ENCODE measurements around the gene CEND1. TPM values are rescaled to one million over a fixed set of nuclear protein-coding genes. Genes with fewer than 3 reads are reported as not detected.

Gene CEND1
- total RNA-seq, 1 experiment from 2014 or later: not detected

DNA sequence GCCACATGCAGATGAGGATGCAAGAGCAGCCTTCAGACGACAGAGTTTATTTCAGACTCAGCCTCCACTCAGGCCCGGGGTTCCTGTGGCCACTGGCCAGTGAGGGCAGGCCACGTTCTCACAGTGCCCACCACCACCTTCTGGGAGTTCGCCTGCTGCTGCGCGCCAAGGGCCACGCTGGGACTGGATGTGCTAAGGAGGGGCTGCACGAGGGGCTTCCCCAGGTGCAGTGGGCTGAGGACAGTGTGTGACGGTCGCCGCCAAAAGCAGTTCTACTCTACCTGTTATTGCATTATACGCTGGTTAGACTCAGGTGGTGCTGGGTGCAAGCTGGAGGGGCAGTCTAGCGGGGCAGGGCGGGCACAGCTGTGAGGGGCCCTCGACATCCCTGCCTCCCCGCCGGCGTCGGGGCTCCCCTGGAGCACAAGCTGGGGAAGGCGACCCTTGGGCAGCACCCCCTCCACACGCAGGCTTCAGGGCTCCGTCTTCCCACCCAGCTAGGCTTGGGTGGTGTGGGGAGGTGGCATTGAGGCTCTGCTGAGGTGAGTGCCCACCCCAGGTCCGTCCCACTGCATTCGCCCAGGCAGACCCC is 2.7 kb downstream of the CEND1 start:
- Histone ChIP-seq H3K9me3 (ENCODE audit: insufficient read depth, low read depth) (no peaks in the 10 kb centered on the region), H3K4me1 (replicated peaks; ENCODE audit: insufficient read depth) (no peaks in the 10 kb centered on the region), H4K20me1 (ENCODE audit: insufficient read depth) (no peaks in the 10 kb centered on the region), H3F3A (ENCODE audit: insufficient read depth, low read depth) (peaks cover 5% of the 10 kb centered on the region; the same call in 1 of the 2 replicates), H3K79me2 (ENCODE audit: low read depth) (no peaks in the 10 kb centered on the region), H3K27ac (no peak overlapping the region), H2AFZ (no peak overlapping the region), H3K9me2 (ENCODE audit: insufficient read depth) (no peaks in the 10 kb centered on the region), H3K36me3 (ENCODE audit: low read depth) (no peaks in the 10 kb centered on the region), H3K27me3 (ENCODE audit: insufficient read depth, low read depth) (no peaks in the 10 kb centered on the region), H3K4me3 (no peak overlapping the region), H3K4me2 (no peak overlapping the region)
- intact Hi-C loops (cut with micrococcal nuclease; ENCODE audit: unreplicated experiment): no loop called here
- TF ChIP-seq EZH2 (IDR thresholded peaks at IDR 0.05; ENCODE audit: low read depth): no peak
- TF ChIP-seq, protein P1, sequence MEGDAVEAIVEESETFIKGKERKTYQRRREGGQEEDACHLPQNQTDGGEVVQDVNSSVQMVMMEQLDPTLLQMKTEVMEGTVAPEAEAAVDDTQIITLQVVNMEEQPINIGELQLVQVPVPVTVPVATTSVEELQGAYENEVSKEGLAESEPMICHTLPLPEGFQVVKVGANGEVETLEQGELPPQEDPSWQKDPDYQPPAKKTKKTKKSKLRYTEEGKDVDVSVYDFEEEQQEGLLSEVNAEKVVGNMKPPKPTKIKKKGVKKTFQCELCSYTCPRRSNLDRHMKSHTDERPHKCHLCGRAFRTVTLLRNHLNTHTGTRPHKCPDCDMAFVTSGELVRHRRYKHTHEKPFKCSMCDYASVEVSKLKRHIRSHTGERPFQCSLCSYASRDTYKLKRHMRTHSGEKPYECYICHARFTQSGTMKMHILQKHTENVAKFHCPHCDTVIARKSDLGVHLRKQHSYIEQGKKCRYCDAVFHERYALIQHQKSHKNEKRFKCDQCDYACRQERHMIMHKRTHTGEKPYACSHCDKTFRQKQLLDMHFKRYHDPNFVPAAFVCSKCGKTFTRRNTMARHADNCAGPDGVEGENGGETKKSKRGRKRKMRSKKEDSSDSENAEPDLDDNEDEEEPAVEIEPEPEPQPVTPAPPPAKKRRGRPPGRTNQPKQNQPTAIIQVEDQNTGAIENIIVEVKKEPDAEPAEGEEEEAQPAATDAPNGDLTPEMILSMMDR (conservative IDR thresholded peaks at IDR 0.05): no peak
- BruUV-seq (replicated peaks): no TSS peak
- no peak for DNase-seq
- ChIA-PET POLR2A (ENCODE audit: unreplicated experiment) (no interaction called here), CTCF (no interaction called here)

DNA sequence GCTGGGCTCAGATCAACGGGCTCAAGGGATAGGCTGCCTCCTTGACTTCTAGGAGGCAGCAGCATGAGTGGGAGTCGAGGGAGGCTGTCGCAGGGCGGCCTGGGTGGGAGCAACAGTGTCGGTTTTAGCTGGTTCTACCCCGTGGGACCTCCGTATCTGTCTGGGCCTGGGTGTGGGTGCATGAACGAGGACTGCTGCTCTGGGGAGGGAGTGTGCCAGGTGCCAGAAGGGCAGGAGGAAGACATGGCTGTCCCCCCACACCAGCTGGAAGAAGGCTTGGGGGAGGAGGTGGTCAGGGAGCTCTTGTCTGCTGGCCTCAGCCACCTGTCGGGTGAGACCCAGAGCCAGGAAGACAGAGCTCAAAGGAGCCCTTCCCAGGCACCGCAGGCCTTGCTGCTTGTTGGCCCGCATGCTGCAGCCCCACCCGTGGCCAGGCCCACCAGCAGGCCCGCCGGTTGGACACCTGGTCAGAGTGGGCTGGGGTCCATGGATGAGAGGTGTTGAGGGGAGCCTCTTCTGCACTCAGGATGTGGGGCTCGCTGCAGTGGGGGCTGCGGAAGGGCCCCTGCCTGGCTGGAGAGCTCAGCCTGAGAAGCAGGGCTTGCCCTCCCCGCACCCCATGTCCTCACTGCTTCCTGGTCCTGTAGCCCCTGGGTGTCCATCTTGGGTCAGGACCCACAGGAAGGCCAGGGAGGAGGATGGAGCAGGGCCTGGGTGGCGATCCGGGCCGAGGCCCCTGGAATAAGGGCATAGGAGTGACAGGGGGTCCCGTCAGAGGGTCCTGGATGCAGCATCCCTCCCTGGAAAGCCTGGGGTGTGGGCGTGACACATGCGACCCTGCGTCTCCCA is 3.4 kb downstream of the CEND1 start:
- H3K27ac ChIP-seq: no peak overlapping the region
- no peaks in the 10 kb centered on the region for H3K27me3 ChIP-seq (ENCODE audit: insufficient read depth, low read depth)
- H3K79me2 ChIP-seq (ENCODE audit: low read depth): no peaks in the 10 kb centered on the region
- H3K4me1 ChIP-seq (replicated peaks; ENCODE audit: insufficient read depth): no peaks in the 10 kb centered on the region
- no peak for DNase-seq
- no peak overlapping the region for H3K4me2 ChIP-seq
- H3K9me3 ChIP-seq (ENCODE audit: insufficient read depth, low read depth): no peaks in the 10 kb centered on the region
- no peaks in the 10 kb centered on the region for H3K9me2 ChIP-seq (ENCODE audit: insufficient read depth)
- no peaks in the 10 kb centered on the region for H3K36me3 ChIP-seq (ENCODE audit: low read depth)
- H3F3A ChIP-seq (ENCODE audit: insufficient read depth, low read depth): peaks cover 5% of the 10 kb centered on the region; the same call in 1 of the 2 replicates
- no peaks in the 10 kb centered on the region for H4K20me1 ChIP-seq (ENCODE audit: insufficient read depth)
- no peak overlapping the region for H2AFZ ChIP-seq
- ChIA-PET CTCF (no interaction called here), POLR2A (ENCODE audit: unreplicated experiment) (no interaction called here)
- H3K4me3 ChIP-seq: no peak overlapping the region
- BruUV-seq (replicated peaks): no TSS peak
- no peak for TF ChIP-seq EZH2 (IDR thresholded peaks at IDR 0.05; ENCODE audit: low read depth)
- TF ChIP-seq, protein P1 (conservative IDR thresholded peaks at IDR 0.05): no peak
- intact Hi-C loops (cut with micrococcal nuclease; ENCODE audit: unreplicated experiment): no loop called here

DNA sequence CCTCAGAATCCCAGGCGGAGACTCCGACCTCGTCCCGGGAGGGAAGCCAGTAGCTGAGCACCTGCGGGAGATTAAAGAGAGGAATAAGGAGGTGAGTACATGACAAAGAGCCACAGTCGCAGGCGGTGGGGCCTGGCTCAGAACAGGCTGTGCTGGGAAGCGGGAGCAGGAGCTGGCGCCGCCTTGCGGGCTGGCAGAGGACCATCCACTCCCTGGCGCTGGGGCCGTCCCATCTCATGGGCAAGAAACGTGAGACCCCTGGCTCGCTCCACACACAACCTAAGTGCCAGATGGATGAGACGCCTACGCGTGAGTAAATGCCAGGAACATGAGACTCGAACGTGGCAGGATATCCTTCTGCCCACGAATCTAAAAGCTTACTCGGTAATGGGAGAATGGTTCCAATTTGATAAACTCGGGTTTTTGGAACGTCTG is 6.3 kb downstream of the CEND1 start:
- no peak overlapping the region for H3K27ac ChIP-seq
- H4K20me1 ChIP-seq (ENCODE audit: insufficient read depth): no peaks in the 10 kb centered on the region
- H3K4me2 ChIP-seq: no peak overlapping the region
- intact Hi-C loops (cut with micrococcal nuclease; ENCODE audit: unreplicated experiment): no loop called here
- no peaks in the 10 kb centered on the region for H3K79me2 ChIP-seq (ENCODE audit: low read depth)
- no peaks in the 10 kb centered on the region for H3F3A ChIP-seq (ENCODE audit: insufficient read depth, low read depth)
- H2AFZ ChIP-seq: no peak overlapping the region
- H3K4me1 ChIP-seq (replicated peaks; ENCODE audit: insufficient read depth): no peaks in the 10 kb centered on the region
- H3K9me2 ChIP-seq (ENCODE audit: insufficient read depth): no peaks in the 10 kb centered on the region
- CTCF ChIA-PET: no interaction called here
- no peak for TF ChIP-seq EZH2 (IDR thresholded peaks at IDR 0.05; ENCODE audit: low read depth)
- TF ChIP-seq, protein P1 (conservative IDR thresholded peaks at IDR 0.05): no peak
- DNase-seq: no peak
- H3K36me3 ChIP-seq (ENCODE audit: low read depth): no peaks in the 10 kb centered on the region
- H3K27me3 ChIP-seq (ENCODE audit: insufficient read depth, low read depth): no peaks in the 10 kb centered on the region
- no peaks in the 10 kb centered on the region for H3K9me3 ChIP-seq (ENCODE audit: insufficient read depth, low read depth)
- POLR2A ChIA-PET (ENCODE audit: unreplicated experiment): no interaction called here
- H3K4me3 ChIP-seq: no peak overlapping the region
- BruUV-seq (replicated peaks): no TSS peak

Data from PC-9 (cell line).